CD4-positive, alpha-beta memory T cell (primary cell): ENCODE results near the gene LAMA3. TPM values are rescaled to one million over a fixed set of nuclear protein-coding genes. Genes with fewer than 3 reads are reported as not detected.

Source experiments
- CTCF ChIA-PET: fragments of 350-600 bp; sonication (Branson Sonifier 250); formaldehyde crosslinking; loops from one replicate; lab custom pipeline; 2021; ENCODE audit warnings: inconsistent platforms; ENCODE audit not compliant: partially characterized antibody; lab: Charles Lee
- POLR2A ChIA-PET: fragments of 350-600 bp; sonication (Branson Sonifier 250); formaldehyde crosslinking; loops from one replicate; lab custom pipeline; 2021; ENCODE audit not compliant: partially characterized antibody; lab: Charles Lee
- DNase-seq, 5 donors: peaks; one replicate each; pipeline versions ENCODE4 v3.0.0 to v3.0.0-alpha.2; 2020 to 2022; ENCODE audit warnings: mixed read lengths in 1 of 5
- H3K27ac ChIP-seq: one replicate; pipeline ENCODE4 v1.7.0; 2013; ENCODE audit warnings: low read depth, low read length
- H3K27me3 ChIP-seq: 2 replicates; pipeline ENCODE4 v1.7.0; 2013; ENCODE audit warnings: mild to moderate bottlenecking, low read length, moderate library complexity; ENCODE audit not compliant: insufficient read depth
- H3K36me3 ChIP-seq: 2 replicates; pipeline ENCODE4 v1.7.0; 2013; ENCODE audit warnings: mild to moderate bottlenecking, low read length, moderate library complexity; ENCODE audit not compliant: insufficient read depth
- H3K4me1 ChIP-seq: 2 replicates; pipeline ENCODE4 v1.7.0; 2013; ENCODE audit warnings: mild to moderate bottlenecking, low read length, moderate library complexity; ENCODE audit not compliant: insufficient read depth
- H3K4me3 ChIP-seq, 2 donors: one replicate each; pipeline ENCODE4 v1.7.0; 2013; ENCODE audit warnings: low read length in 2 of 2, mild to moderate bottlenecking in 1 of 2
- H3K9me3 ChIP-seq, 2 donors: one replicate each; pipeline ENCODE4 v1.7.0; 2013; ENCODE audit warnings: low read length in 2 of 2, control low read depth in 1 of 2; ENCODE audit not compliant: control insufficient read depth in 1 of 2
- H3K27ac Mint-ChIP-seq, 7 donors: one replicate each; pipeline ENCODE4 v1.8.0; 2020 to 2021; ENCODE audit warnings: mixed read lengths in 7 of 7, mild to moderate bottlenecking in 6 of 7, inconsistent platforms in 3 of 7, moderate library complexity in 3 of 7
- H3K27me3 Mint-ChIP-seq, 2 donors: one replicate each; pipeline ENCODE4 v1.8.0; 2020 to 2021; ENCODE audit warnings: mixed read lengths in 2 of 2
- H3K36me3 Mint-ChIP-seq, 2 donors: one replicate each; pipeline ENCODE4 v1.8.0; 2020 to 2021; ENCODE audit warnings: mixed read lengths in 2 of 2, inconsistent platforms in 1 of 2, mild to moderate bottlenecking in 1 of 2
- H3K4me1 Mint-ChIP-seq, 4 donors: one replicate each; pipeline ENCODE4 v1.8.0; 2020 to 2021; ENCODE audit warnings: mixed read lengths in 4 of 4, mild to moderate bottlenecking in 1 of 4
- H3K4me3 Mint-ChIP-seq, 8 donors: one replicate each; pipeline ENCODE4 v1.8.0; 2020 to 2021; ENCODE audit warnings: mixed read lengths in 8 of 8, mild to moderate bottlenecking in 7 of 8, moderate library complexity in 6 of 8, inconsistent platforms in 3 of 8
- H3K9me3 Mint-ChIP-seq, 8 donors: one replicate each; pipeline ENCODE4 v1.8.0; 2020 to 2021; ENCODE audit warnings: mixed read lengths in 8 of 8, mild to moderate bottlenecking in 5 of 8, inconsistent platforms in 3 of 8, moderate library complexity in 1 of 8
- intact Hi-C: fragments of 100-400 bp; cut with micrococcal nuclease; formaldehyde crosslinking; loops from one replicate; pipeline ENCODE4 v1.15.1; 2023
- polyA plus RNA-seq, 2 donors: library from polyadenylated mRNA; unstranded; fragments of 300-500 nt; fragmentation: Illumina TruSeq; gene quantifications; one replicate each; pipeline ENCODE4 v1.2.3, GENCODE V29; 2021
- total RNA-seq, 2 experiments: library from RNA; stranded (reverse); gene quantifications; one replicate each; pipeline ENCODE4 v1.2.3, GENCODE V29; 2021

The LAMA3 gene
- total and polyA plus RNA-seq, 4 experiments from 2014 or later, result not detected

- Mint-ChIP-seq H3K9me3 (peaks cover 0 to 14% (median 8%) of the 10 kb centered on the region in 8 donors), H3K4me1 (peaks cover 0 to 2% (median 0%) of the 10 kb centered on the region in 4 donors), H3K27me3 (peaks cover 14 to 31% of the 10 kb centered on the region in 2 donors), H3K27ac (no peak overlapping the region), H3K4me3 (no peak overlapping the region), H3K36me3 (peaks cover 0 to 6% of the 10 kb centered on the region in 2 donors)
- POLR2A ChIA-PET, result no interaction called here
- intact Hi-C loops, result no loop called here
- Histone ChIP-seq H3K36me3 (no peaks in the 10 kb centered on the region), H3K27me3 (no peaks in the 10 kb centered on the region), H3K4me3 (no peak overlapping the region), H3K27ac (no peak overlapping the region), H3K4me1 (no peaks in the 10 kb centered on the region), H3K9me3 (no peaks in the 10 kb centered on the region)
- DNase-seq, result no peak
- CTCF ChIA-PET, result no interaction called here
These were observed 74.1 kb downstream of the LAMA3 start for GRCh38 chr18:23763343-23763742.

GRCh38 chr18:23765931-23766330 is 76.7 kb downstream of the LAMA3 start:
- Histone ChIP-seq H3K9me3 (no peaks in the 10 kb centered on the region), H3K27me3 (no peaks in the 10 kb centered on the region), H3K4me3 (no peak overlapping the region), H3K4me1 (no peaks in the 10 kb centered on the region), H3K27ac (no peak overlapping the region), H3K36me3 (no peaks in the 10 kb centered on the region)
- H3K36me3 Mint-ChIP-seq, result peaks cover 0 to 11% of the 10 kb centered on the region in 2 donors
- no peak overlapping the region for H3K4me3 Mint-ChIP-seq
- ChIA-PET CTCF (no interaction called here), POLR2A (no interaction called here)
- H3K4me1 Mint-ChIP-seq, result peaks cover 0 to 2% (median 0%) of the 10 kb centered on the region in 4 donors
- H3K27me3 Mint-ChIP-seq, result peaks cover 14 to 27% of the 10 kb centered on the region in 2 donors
- DNase-seq, result no peak
- intact Hi-C loops, result no loop called here
- no peak overlapping the region for H3K27ac Mint-ChIP-seq
- peaks cover 3 to 26% (median 13%) of the 10 kb centered on the region in 8 donors for H3K9me3 Mint-ChIP-seq

GRCh38 chr18:23772327-23773024 is 83.2 kb downstream of the LAMA3 start:
- no peak overlapping the region for H3K27ac Mint-ChIP-seq
- H3K9me3 Mint-ChIP-seq, result peaks cover 2 to 20% (median 12%) of the 10 kb centered on the region in 8 donors
- no peaks in the 10 kb centered on the region for H3K36me3 ChIP-seq
- no peak overlapping the region for H3K27ac ChIP-seq
- no peaks in the 10 kb centered on the region for H3K4me1 Mint-ChIP-seq
- ChIA-PET CTCF (no interaction called here), POLR2A (no interaction called here)
- intact Hi-C loops, result no loop called here
- H3K36me3 Mint-ChIP-seq, result peaks cover 0 to 11% of the 10 kb centered on the region in 2 donors
- DNase-seq, result no peak
- no peak overlapping the region for H3K4me3 Mint-ChIP-seq
- no peaks in the 10 kb centered on the region for H3K4me1 ChIP-seq
- no peak overlapping the region for H3K4me3 ChIP-seq
- H3K9me3 ChIP-seq, result no peaks in the 10 kb centered on the region
- no peaks in the 10 kb centered on the region for H3K27me3 ChIP-seq
- H3K27me3 Mint-ChIP-seq, result peaks cover 6 to 15% of the 10 kb centered on the region in 2 donors

- no peak for DNase-seq
- no peak overlapping the region for H3K4me3 ChIP-seq
- H3K9me3 Mint-ChIP-seq, result no peaks in the 10 kb centered on the region
- H3K27ac Mint-ChIP-seq, result no peak overlapping the region
- H3K36me3 ChIP-seq, result no peaks in the 10 kb centered on the region
- H3K27me3 ChIP-seq, result no peaks in the 10 kb centered on the region
- peaks cover 0 to 9% of the 10 kb centered on the region in 2 donors for H3K27me3 Mint-ChIP-seq
- H3K4me1 Mint-ChIP-seq, result no peaks in the 10 kb centered on the region
- no peaks in the 10 kb centered on the region for H3K9me3 ChIP-seq
- intact Hi-C loops, result no loop called here
- no peaks in the 10 kb centered on the region for H3K4me1 ChIP-seq
- H3K4me3 Mint-ChIP-seq, result no peak overlapping the region
- ChIA-PET CTCF (no interaction called here), POLR2A (no interaction called here)
- no peaks in the 10 kb centered on the region for H3K36me3 Mint-ChIP-seq
- no peak overlapping the region for H3K27ac ChIP-seq
These were observed 87.1 kb downstream of the LAMA3 start for GRCh38 chr18:23776306-23776705.

- Histone ChIP-seq H3K4me3 (no peak overlapping the region), H3K27ac (no peak overlapping the region), H3K4me1 (no peaks in the 10 kb centered on the region), H3K36me3 (no peaks in the 10 kb centered on the region), H3K9me3 (no peaks in the 10 kb centered on the region), H3K27me3 (no peaks in the 10 kb centered on the region)
- CTCF ChIA-PET, result no interaction called here
- Mint-ChIP-seq H3K9me3 (peaks cover 0 to 3% (median 0%) of the 10 kb centered on the region in 8 donors), H3K36me3 (no peaks in the 10 kb centered on the region), H3K4me3 (no peak overlapping the region), H3K27me3 (peaks cover 1 to 13% of the 10 kb centered on the region in 2 donors), H3K27ac (peak overlapping the region in 1 of 7 donors; percentile 24), H3K4me1 (no peaks in the 10 kb centered on the region)
- POLR2A ChIA-PET, result no interaction called here
- intact Hi-C loops, result no loop called here
- DNase-seq, result no peak
These were observed 89.6 kb downstream of the LAMA3 start for GRCh38 chr18:23778828-23779227.

- no peaks in the 10 kb centered on the region for H3K9me3 ChIP-seq
- CTCF ChIA-PET, result no interaction called here
- no peak overlapping the region for H3K4me3 ChIP-seq
- Mint-ChIP-seq H3K36me3 (no peaks in the 10 kb centered on the region), H3K27me3 (peaks cover 1 to 14% of the 10 kb centered on the region in 2 donors), H3K27ac (no peak overlapping the region), H3K4me3 (no peak overlapping the region), H3K4me1 (no peaks in the 10 kb centered on the region), H3K9me3 (peaks cover 0 to 5% (median 0%) of the 10 kb centered on the region in 8 donors)
- POLR2A ChIA-PET, result no interaction called here
- H3K27ac ChIP-seq, result no peak overlapping the region
- intact Hi-C loops, result no loop called here
- no peaks in the 10 kb centered on the region for H3K4me1 ChIP-seq
- H3K27me3 ChIP-seq, result no peaks in the 10 kb centered on the region
- no peak for DNase-seq
- no peaks in the 10 kb centered on the region for H3K36me3 ChIP-seq
These were observed 90.5 kb downstream of the LAMA3 start for GRCh38 chr18:23779696-23780303.

- no peak for DNase-seq
These were observed 95.6 kb downstream of the LAMA3 start for GRCh38 chr18:23784832-23785245.

More at GRCh38 chr18:23784832-23785245, 95.6 kb downstream of the LAMA3 start:
- peaks cover 3 to 22% (median 15%) of the 10 kb centered on the region in 8 donors for H3K9me3 Mint-ChIP-seq
- H3K27me3 ChIP-seq, result no peaks in the 10 kb centered on the region
- no peak overlapping the region for H3K27ac ChIP-seq
- H3K36me3 Mint-ChIP-seq, result peaks cover 2 to 4% of the 10 kb centered on the region in 2 donors
- H3K36me3 ChIP-seq, result no peaks in the 10 kb centered on the region
- ChIA-PET POLR2A (no interaction called here), CTCF (interaction anchor here (1.1 kb wide), 1 partner anchor 82 kb away, joined by 3 read pairs; no protein-coding TSS in a partner anchor)
- intact Hi-C loops, result no loop called here
- H3K4me1 Mint-ChIP-seq, result peaks cover 0 to 2% (median 0%) of the 10 kb centered on the region in 4 donors
- H3K9me3 ChIP-seq, result peaks cover 0 to 4% of the 10 kb centered on the region in 2 donors
- H3K27me3 Mint-ChIP-seq, result peaks cover 7 to 15% of the 10 kb centered on the region in 2 donors
- H3K27ac Mint-ChIP-seq, result no peak overlapping the region
- no peak overlapping the region for H3K4me3 ChIP-seq
- H3K4me1 ChIP-seq, result no peaks in the 10 kb centered on the region
- no peak overlapping the region for H3K4me3 Mint-ChIP-seq
